GM19372 (cell line): ENCODE results near the gene PXMP4.
A peak's percentile ranks its signal among the peaks of the same experiment; 100 is the strongest.

ENCODE experiments used
- ATAC-seq: cut with Tn5 transposase; IDR thresholded peaks from one replicate; pipeline ENCODE4 v1.9.1; 2021; ENCODE audit warnings: mild to moderate bottlenecking, low read depth, moderate library complexity; ENCODE audit not compliant: unreplicated experiment

The PXMP4 gene

GRCh38 chr20:33671573-33672288 is 48.4 kb downstream of the PXMP4 start:
- ATAC-seq, result no peak

- no peak for ATAC-seq
Measured at GRCh38 chr20:33670715-33671499, 49.2 kb downstream of the PXMP4 start.

GRCh38 chr20:33669873-33670640 is 50.1 kb downstream of the PXMP4 start:
- no peak for ATAC-seq

- no peak for ATAC-seq
Measured at GRCh38 chr20:33669224-33669623, 50.9 kb downstream of the PXMP4 start.

- no peak for ATAC-seq
Measured at GRCh38 chr20:33668466-33669155, 51.5 kb downstream of the PXMP4 start.

GRCh38 chr20:33667676-33668465 is 52.2 kb downstream of the PXMP4 start:
- ATAC-seq, result peak; percentile 36

- ATAC-seq, result peak; percentile 8
Measured at GRCh38 chr20:33667245-33667675, 52.9 kb downstream of the PXMP4 start.

- ATAC-seq, result peak; percentile 54
Measured at GRCh38 chr20:33666293-33667244, 53.5 kb downstream of the PXMP4 start, which contains the start of gene ACTL10. Gene ACTL10 (plus strand): TSS chr20:33666943. CDS start chr20:33667498, 555 bp downstream.

GRCh38 chr20:33664762-33665144 is 55.4 kb downstream of the PXMP4 start:
- no peak for ATAC-seq

- ATAC-seq, result no peak
Measured at GRCh38 chr20:33664085-33664761, 55.9 kb downstream of the PXMP4 start.

- peak; percentile 42 for ATAC-seq
Measured at GRCh38 chr20:33663161-33664084, 56.7 kb downstream of the PXMP4 start.

GRCh38 chr20:33662172-33662571 is 57.9 kb downstream of the PXMP4 start, which contains the start of gene C20orf144:
Gene C20orf144 (plus strand): TSS chr20:33662327. CDS start chr20:33662346, 19 bp downstream.
- no peak for ATAC-seq

- ATAC-seq, result no peak
Measured at GRCh38 chr20:33660685-33661058, 59.4 kb downstream of the PXMP4 start.

- no peak for ATAC-seq
Measured at GRCh38 chr20:33660035-33660684, 60.0 kb downstream of the PXMP4 start.

- no peak for ATAC-seq
Measured at GRCh38 chr20:33659341-33660034, 60.6 kb downstream of the PXMP4 start.

GRCh38 chr20:33658929-33659328 is 61.2 kb downstream of the PXMP4 start:
- ATAC-seq, result no peak
